Breast epithelium (tissue), 4 donors: ENCODE measurements around the gene C19orf25. TPM values are rescaled to one million over a fixed set of nuclear protein-coding genes. Genes with fewer than 3 reads are reported as not detected.
A peak's percentile ranks its signal among the peaks of the same experiment; 100 is the strongest.

Experiments
- DNase-seq, 2 donors: peaks; one replicate each; pipeline ENCODE4 v3.0.0-alpha.2; 2019; ENCODE audit warnings: low spot score in 2 of 2
- H3K27ac ChIP-seq, 2 donors: fragments of 200-600 bp; sonication (generic) in 1 of 2; one replicate each; pipeline ENCODE4 v1.5.1; 2016 to 2019; ENCODE audit warnings: mild to moderate bottlenecking in 1 of 2
- H3K27me3 ChIP-seq, 2 donors: fragments of 200-600 bp; sonication (generic) in 1 of 2; one replicate each; pipeline versions ENCODE4 v1.5.1 to v1.6.0; 2017 to 2019; ENCODE audit warnings: control low read depth in 1 of 2, mild to moderate bottlenecking in 1 of 2
- H3K36me3 ChIP-seq: fragments of 200-600 bp; one replicate; pipeline ENCODE4 v1.5.1; 2019
- H3K4me1 ChIP-seq, 2 donors: fragments of 200-600 bp; sonication (generic); one replicate each; pipeline ENCODE4 v1.5.1; 2016 to 2019; ENCODE audit warnings: control low read depth in 1 of 2
- H3K4me3 ChIP-seq, 3 donors: fragments of 200-600 bp; sonication (generic); 1 replicate in 2 of 3; 2 replicates in 1 of 3; pipeline ENCODE4 v1.5.1; 2016 to 2019; ENCODE audit warnings: mild to moderate bottlenecking in 3 of 3, moderate library complexity in 2 of 3
- H3K9me3 ChIP-seq, 2 donors: fragments of 200-600 bp; sonication (generic) in 1 of 2; one replicate each; pipeline ENCODE4 v1.5.1; 2016 to 2019; ENCODE audit warnings: control low read depth in 1 of 2
- CTCF ChIP-seq, 3 donors: fragments of 450-650 bp; IDR thresholded peaks; one replicate each; pipeline ENCODE4 v1.5.1; 2016 to 2017; ENCODE audit warnings: antibody characterized with exemption in 3 of 3, mild to moderate bottlenecking in 3 of 3, moderate library complexity in 3 of 3
- POLR2A ChIP-seq: fragments of 450-650 bp; IDR thresholded peaks from one replicate; pipeline ENCODE4 v1.6.1; 2016; ENCODE audit warnings: antibody characterized with exemption, mild to moderate bottlenecking, moderate library complexity
- POLR2AphosphoS5 ChIP-seq, 3 donors: sonication (generic); formaldehyde crosslinking; IDR thresholded peaks; one replicate each; pipeline ENCODE4 v1.6.1; 2017; ENCODE audit warnings: antibody characterized with exemption in 3 of 3
- intact Hi-C: fragments of 100-400 bp; cut with DNase I; formaldehyde crosslinking; loops from one replicate; pipeline ENCODE4 v1.15.1; 2023; ENCODE audit warnings: low total_unique reads
- total RNA-seq, 3 donors: library from RNA; depleted of rRNA; stranded (reverse); fragments of >200 nt; gene quantifications; one replicate each; pipeline ENCODE4 v1.1.0, GENCODE V29; 2016

C19orf25 gene
- total RNA-seq, 3 donors from 2014 or later, result 27.7 to 32.8 (median 28.7) TPM

GRCh38 chr19:1433119-1434039 lies 45.6 kb downstream of the C19orf25 start:
- peak overlapping the region; percentile 56 to 75 for H3K27ac ChIP-seq
- DNase-seq, result no peak
- H3K27me3 ChIP-seq, result no peaks in the 10 kb centered on the region
- H3K36me3 ChIP-seq, result peaks cover 11% of the 10 kb centered on the region
- H3K9me3 ChIP-seq, result no peaks in the 10 kb centered on the region
- intact Hi-C loops, result no loop called here
- no peak overlapping the region for H3K4me3 ChIP-seq
- peaks cover 0 to 4% of the 10 kb centered on the region in 2 donors for H3K4me1 ChIP-seq
- no peak for TF ChIP-seq CTCF (IDR thresholded peaks at IDR 0.05)
- no peak for TF ChIP-seq POLR2A
- TF ChIP-seq POLR2AphosphoS5 (IDR thresholded peaks at IDR 0.05), result no peak

- Histone ChIP-seq H3K4me3 (no peak overlapping the region), H3K27me3 (no peaks in the 10 kb centered on the region), H3K9me3 (no peaks in the 10 kb centered on the region), H3K27ac (no peak overlapping the region), H3K4me1 (no peaks in the 10 kb centered on the region), H3K36me3 (peaks cover 11% of the 10 kb centered on the region)
- no peak for DNase-seq
- intact Hi-C loops, result no loop called here
- TF ChIP-seq CTCF (IDR thresholded peaks at IDR 0.05) (no peak), POLR2A (no peak), POLR2AphosphoS5 (IDR thresholded peaks at IDR 0.05) (no peak)
Measured at GRCh38 chr19:1432507-1432887, 46.5 kb downstream of the C19orf25 start.

GRCh38 chr19:1431759-1432506 lies 47.1 kb downstream of the C19orf25 start:
- H3K27ac ChIP-seq, result no peak overlapping the region
- no peaks in the 10 kb centered on the region for H3K27me3 ChIP-seq
- intact Hi-C loops, result no loop called here
- TF ChIP-seq POLR2A (no peak), CTCF (IDR thresholded peaks at IDR 0.05) (no peak), POLR2AphosphoS5 (IDR thresholded peaks at IDR 0.05) (no peak)
- no peak for DNase-seq
- no peaks in the 10 kb centered on the region for H3K9me3 ChIP-seq
- no peaks in the 10 kb centered on the region for H3K4me1 ChIP-seq
- H3K4me3 ChIP-seq, result no peak overlapping the region
- peaks cover 11% of the 10 kb centered on the region for H3K36me3 ChIP-seq

GRCh38 chr19:1430246-1430645 lies 48.8 kb downstream of the C19orf25 start:
- no peaks in the 10 kb centered on the region for H3K27me3 ChIP-seq
- no peak for TF ChIP-seq POLR2A
- no peak for TF ChIP-seq CTCF (IDR thresholded peaks at IDR 0.05)
- no peaks in the 10 kb centered on the region for H3K9me3 ChIP-seq
- no peak overlapping the region for H3K4me3 ChIP-seq
- H3K27ac ChIP-seq, result no peak overlapping the region
- H3K4me1 ChIP-seq, result no peaks in the 10 kb centered on the region
- H3K36me3 ChIP-seq, result peaks cover 11% of the 10 kb centered on the region
- no peak for DNase-seq
- intact Hi-C loops, result no loop called here

GRCh38 chr19:1429750-1430149 lies 49.3 kb downstream of the C19orf25 start:
- TF ChIP-seq POLR2A, result no peak
- no peak for TF ChIP-seq POLR2AphosphoS5 (IDR thresholded peaks at IDR 0.05)
- TF ChIP-seq CTCF (IDR thresholded peaks at IDR 0.05), result no peak
- no peaks in the 10 kb centered on the region for H3K27me3 ChIP-seq
- no peak overlapping the region for H3K4me3 ChIP-seq
- peaks cover 11% of the 10 kb centered on the region for H3K36me3 ChIP-seq
- no peaks in the 10 kb centered on the region for H3K4me1 ChIP-seq
- no peaks in the 10 kb centered on the region for H3K9me3 ChIP-seq
- DNase-seq, result no peak
- H3K27ac ChIP-seq, result no peak overlapping the region
- intact Hi-C loops, result no loop called here
